LNCaP clone FGC (cell line): Measurements from ENCODE around the gene MYL7.

Source experiments
- DNase-seq: peaks from one replicate; pipeline ENCODE4 v3.0.0-alpha.2; 2011; ENCODE audit warnings: low read depth
- H3K4me3 ChIP-seq: 2 replicates; pipeline ENCODE4 v1.5.1; 2011; ENCODE audit warnings: mild to moderate bottlenecking, low read depth, low read length, control low read depth
- CTCF ChIP-seq: IDR thresholded peaks from 2 replicates; pipeline ENCODE4 v1.5.1; 2012; ENCODE audit warnings: mild to moderate bottlenecking; ENCODE audit not compliant: control insufficient read depth, insufficient read depth; ENCODE audit errors: extremely low read depth

MYL7 gene

GRCh38 chr7:44122529-44122928 is 18.6 kb downstream of the MYL7 start:
- no peak for TF ChIP-seq CTCF
- DNase-seq: no peak

GRCh38 chr7:44121761-44122420 is 19.2 kb downstream of the MYL7 start:
- TF ChIP-seq CTCF: no peak
- DNase-seq: no peak
- peak overlapping the region; percentile 78 for H3K4me3 ChIP-seq

More at GRCh38 chr7:44122529-44122928, 18.6 kb downstream of the MYL7 start:
- peak overlapping the region; percentile 78 for H3K4me3 ChIP-seq

- no peak for TF ChIP-seq CTCF
- DNase-seq: no peak
- no peak overlapping the region for H3K4me3 ChIP-seq
Observed at GRCh38 chr7:44120395-44120794, 20.7 kb downstream of the MYL7 start.

GRCh38 chr7:44119829-44120380 is 21.2 kb downstream of the MYL7 start:
- H3K4me3 ChIP-seq: no peak overlapping the region
- no peak for DNase-seq

GRCh38 chr7:44117801-44118429 is 23.2 kb downstream of the MYL7 start:
- TF ChIP-seq CTCF: no peak
- DNase-seq: no peak
- no peak overlapping the region for H3K4me3 ChIP-seq

More at GRCh38 chr7:44119829-44120380, 21.2 kb downstream of the MYL7 start:
- no peak for TF ChIP-seq CTCF

GRCh38 chr7:44116789-44117666 is 24.1 kb downstream of the MYL7 start:
- no peak for TF ChIP-seq CTCF
- DNase-seq: no peak
- no peak overlapping the region for H3K4me3 ChIP-seq
